GM12874 (cell line): ENCODE data around the gene GPHA2.

ENCODE experiments used
- CTCF ChIP-seq: IDR thresholded peaks from 2 replicates; pipeline ENCODE4 v1.5.1; 2011; ENCODE audit warnings: low read depth, mild to moderate bottlenecking, control low read depth, low read length, moderate library complexity; ENCODE audit not compliant: insufficient read depth

The GPHA2 gene

GRCh38 chr11:64928957-64929356, 6.7 kb downstream of the GPHA2 start:
- no peak for TF ChIP-seq CTCF

GRCh38 chr11:64926689-64927088, 9.0 kb downstream of the GPHA2 start:
- no peak for TF ChIP-seq CTCF

- TF ChIP-seq CTCF, result no peak
Observed at GRCh38 chr11:64925536-64926436, 9.9 kb downstream of the GPHA2 start.

- TF ChIP-seq CTCF, result no peak
Observed at GRCh38 chr11:64924910-64925284, 10.8 kb downstream of the GPHA2 start.

- TF ChIP-seq CTCF, result no peak
Observed at GRCh38 chr11:64923944-64924909, 11.5 kb downstream of the GPHA2 start, which contains the start of gene PPP2R5B. TSS of gene PPP2R5B (plus strand) at chr11:64924689. CDS start at chr11:64925735, 1,046 bp downstream.

- TF ChIP-seq CTCF, result no peak
Observed at GRCh38 chr11:64923151-64923661, 12.5 kb downstream of the GPHA2 start.

- TF ChIP-seq CTCF, result no peak
Observed at GRCh38 chr11:64921384-64921783, 14.3 kb downstream of the GPHA2 start.
